Stimulated activated CD8-positive, alpha-beta memory T cell treated with anti-CD3 and anti-CD28 coated beads, Interleukin-15, amount 100 ng/mL, for 4 hours (primary cell): ENCODE results near the gene FBXL15.
A peak's percentile ranks its signal among the peaks of the same experiment; 100 is the strongest.

ENCODE experiments used
- DNase-seq, 2 donors: peaks; one replicate each; pipeline ENCODE4 v3.0.0-alpha.2; 2020; ENCODE audit warnings: low read depth in 2 of 2

Gene FBXL15

DNA sequence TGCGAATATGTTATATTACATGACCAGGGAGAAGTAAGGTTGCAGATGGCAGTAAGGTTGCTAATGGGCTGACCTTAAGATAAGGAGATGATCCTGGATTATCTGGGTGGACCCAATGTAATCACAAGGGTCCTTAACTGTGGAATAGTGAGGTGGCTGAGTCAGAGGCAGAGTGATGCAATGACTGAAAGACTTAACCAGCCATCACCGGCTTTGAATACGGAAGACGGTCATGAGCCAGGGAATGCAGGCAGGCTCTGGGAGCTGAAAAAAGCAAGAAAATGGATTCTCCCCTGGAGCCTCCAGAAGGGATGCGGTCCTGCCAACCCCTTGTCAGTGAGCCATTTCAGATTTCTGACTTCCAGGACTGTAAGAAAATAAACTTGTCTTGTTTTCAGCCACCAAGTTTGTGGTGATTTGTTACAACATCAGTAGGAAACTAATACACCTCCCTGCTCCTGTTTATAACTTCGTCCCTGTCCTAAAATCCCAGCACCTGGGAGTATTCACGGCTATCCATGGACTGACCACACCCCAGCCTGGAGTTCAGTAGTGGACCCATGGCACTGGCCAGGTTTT lies 35.3 kb downstream of the FBXL15 start:
- DNase-seq, result no peak

DNA sequence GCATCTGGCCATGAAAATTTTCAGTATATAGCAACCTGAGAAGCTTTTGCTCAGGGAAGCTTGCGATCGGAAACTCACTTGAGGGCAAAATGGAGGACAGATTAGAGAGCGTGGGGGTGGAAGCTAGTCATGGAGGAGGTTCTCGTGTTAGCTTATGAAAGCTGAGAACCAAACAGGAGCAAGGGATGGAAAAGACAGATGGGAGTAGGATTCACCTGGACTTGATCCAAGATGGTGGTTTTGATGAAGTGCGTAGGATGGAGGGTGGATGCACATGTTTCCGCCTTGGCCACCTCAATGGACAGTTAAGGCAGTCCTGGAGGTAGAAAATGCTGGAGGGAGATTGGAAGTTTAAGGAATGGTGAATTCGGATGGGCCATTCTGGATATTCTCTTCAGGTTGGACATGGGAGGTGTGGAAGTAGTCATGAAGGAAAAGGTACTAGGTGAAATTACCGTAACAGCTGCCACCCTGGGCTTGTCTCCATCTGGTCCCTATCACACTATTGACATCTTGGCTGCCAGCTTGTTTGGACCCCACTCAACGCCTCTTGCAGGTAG lies 37.0 kb downstream of the FBXL15 start:
- DNase-seq, result no peak

DNA sequence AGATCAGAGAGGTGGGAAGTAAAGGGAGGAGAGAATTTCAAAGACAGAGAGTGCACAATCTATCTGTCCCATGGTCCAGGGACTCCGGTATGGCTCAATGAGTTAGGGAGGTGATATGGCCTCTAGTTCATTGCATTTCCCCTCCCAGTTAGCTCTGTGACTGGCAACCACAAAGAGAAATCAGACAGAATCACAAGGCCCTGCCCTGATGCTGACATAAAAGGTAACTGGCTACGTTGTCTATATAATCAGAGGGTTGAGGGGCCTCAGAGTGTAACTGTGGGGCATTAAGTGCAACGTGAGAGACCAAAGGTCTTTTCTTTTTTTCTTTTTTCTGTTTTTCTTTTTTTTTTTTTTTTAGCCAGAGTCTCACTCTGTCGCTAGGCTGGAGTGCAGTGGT lies 38.0 kb downstream of the FBXL15 start:
- DNase-seq, result no peak

DNA sequence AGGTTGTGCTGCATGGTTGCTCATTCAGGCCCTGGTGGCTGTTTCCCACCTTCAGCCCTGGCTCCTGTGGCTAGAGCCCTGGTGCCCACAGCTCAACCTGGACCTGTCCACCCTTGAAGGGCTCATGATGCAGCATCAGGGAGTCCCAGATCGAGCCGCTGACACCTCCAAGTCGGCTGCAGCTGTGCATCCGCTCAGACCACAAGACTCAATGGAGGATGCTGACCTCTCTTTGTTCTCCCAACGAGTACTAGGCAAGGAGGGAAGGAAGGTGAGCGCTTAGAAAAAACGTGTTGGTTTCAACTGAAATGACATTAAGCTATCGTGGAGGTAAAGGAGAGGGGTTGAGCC lies 40.2 kb downstream of the FBXL15 start:
- DNase-seq, result no peak

DNA sequence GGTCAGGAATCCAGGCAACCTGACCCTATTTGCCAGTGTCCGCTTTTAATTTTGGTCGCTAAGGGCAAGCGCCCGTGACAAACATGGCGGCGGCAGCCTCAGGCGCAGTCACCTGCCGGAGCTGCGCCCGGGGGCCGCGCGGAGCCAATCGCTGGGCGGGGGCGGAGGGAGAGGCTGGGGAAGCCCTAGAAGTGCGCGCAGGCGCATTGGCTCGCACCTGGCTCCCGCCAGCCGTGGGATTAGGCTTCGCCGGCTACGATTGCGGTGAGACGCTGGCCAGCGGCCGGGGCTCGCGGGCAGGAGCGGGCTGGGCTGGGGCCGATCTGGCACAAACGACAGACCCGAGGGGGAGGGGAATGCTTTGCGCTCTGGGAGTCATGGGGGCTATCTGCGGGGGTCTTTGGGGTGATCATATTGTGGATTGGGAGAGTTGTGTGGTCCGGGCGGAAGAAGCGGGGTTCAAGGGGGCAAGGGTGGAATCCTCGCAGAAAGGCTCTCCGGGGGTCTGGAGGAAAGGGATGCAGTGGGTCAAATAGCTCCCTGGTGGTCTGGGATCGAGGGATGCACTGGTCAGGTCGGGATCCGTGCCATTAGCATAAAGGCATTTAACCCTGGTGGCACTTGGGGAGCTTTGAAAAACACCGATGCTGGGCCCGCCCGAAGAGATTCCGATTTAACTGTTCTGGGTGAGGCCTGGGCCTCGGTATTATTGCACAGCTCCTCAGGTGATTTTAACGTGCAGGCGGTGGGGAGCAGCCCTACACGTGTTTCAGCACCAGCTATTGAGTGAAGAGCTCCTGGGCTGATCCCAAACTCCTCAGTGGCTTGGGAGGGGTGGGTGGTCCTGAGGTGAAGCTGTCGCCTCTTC lies 40.8 kb downstream of the FBXL15 start:
- peak; percentile 85 to 87 for DNase-seq

DNA sequence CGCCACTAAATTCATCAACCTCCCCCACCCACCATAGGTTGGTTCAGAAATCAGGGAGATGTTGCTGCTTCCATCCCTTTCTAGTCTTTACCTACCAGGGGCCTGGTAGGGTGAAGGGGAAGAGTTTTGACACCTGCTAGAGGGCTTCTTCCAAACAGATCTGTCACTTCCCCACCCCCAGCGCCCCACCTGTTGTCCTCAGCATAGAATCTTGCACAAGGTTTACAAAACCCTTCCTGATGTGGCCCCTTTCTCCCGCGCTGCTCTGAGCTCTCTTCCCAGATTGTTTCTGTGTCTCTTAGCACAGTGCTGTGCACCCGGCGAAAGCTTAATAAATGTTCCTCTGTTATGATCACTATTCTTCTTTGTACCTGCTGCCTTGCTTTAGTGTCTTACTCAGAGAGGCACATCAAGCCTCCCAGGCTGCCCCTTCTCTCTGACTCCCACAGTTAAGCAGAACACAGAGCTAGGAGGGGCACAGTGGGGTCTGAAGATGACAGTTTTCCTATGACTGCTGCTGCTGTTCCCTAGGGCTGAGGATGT lies 41.9 kb downstream of the FBXL15 start:
- no peak for DNase-seq

DNA sequence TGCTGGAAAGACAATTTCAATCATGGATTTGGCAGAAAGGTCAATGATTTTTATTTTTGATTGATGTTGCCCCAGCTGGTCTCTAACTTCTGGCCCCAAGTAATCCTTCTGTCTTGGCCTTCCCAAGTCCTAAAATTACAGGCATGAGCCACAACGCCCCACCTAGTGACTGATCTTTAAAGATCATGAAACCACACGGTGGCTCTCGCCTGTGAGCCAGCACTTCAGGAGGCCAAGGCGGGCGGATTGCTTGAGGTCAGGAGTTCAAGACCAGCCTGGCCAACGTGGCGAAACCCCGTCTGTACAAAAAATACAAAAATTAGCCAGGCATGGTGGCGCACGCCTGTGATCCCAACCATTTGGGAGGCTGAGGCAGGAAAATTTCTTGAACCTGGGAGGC lies 43.3 kb downstream of the FBXL15 start:
- no peak for DNase-seq

DNA sequence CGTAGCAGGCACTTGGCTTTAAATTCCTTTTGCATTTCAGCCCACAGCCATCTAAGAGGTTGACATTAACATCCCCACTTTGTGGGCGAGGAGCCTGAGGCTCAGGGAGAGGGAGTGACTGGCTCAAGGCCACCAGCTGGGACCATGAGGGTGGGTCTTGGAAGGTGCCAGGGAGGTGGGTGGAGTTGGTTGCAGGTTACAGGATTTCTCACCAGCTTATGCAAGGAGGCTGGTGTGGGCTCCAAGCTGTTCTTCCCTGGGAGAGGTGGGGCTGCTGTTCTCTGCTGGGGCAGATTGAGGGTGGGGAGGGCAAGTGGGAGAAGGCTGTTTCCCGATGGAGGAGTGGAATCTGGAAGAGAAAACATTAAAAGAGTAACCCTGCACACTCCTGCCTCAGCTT lies 44.8 kb downstream of the FBXL15 start:
- DNase-seq, result no peak

DNA sequence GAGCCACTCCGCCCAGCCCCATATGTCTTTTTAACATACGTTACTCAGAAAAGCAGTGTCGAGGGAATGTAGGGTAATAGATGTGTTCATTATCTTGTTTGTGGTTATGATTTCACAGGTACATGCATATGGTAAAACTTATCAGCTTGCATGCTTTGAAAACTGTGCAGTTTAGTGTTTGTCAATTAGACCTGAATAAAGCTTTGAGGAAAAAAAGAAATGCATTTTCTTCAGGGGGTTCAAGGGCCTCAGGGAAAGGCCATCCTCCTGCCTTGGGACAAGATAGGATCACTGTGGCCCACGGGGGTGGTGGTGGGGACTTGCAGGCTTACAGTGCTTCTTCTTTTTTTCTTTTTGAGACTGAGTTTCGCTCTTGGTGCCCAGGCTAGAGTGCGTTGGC lies 46.7 kb downstream of the FBXL15 start:
- DNase-seq, result no peak

DNA sequence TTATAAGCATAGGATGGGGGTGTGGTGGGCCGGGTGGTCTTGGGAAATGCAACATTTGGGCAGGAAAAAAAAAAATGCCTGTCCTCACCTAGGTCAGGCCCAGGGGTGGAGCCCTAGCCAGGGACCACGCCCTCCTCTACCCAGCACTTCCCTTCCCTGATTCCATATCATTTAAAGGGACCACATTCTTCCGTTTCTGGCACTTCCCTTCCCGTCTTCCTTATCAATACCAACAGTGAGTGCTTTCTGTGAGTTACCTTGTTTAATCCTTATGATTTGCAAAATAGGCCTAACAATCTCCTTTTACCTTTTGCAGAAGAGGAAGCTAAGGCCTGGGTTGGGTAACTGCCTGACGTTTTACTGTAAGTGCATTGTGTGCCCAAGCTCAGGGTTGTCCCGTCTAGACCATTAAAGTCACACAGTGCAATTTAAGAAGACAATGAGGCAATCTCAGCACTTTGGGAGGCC lies 47.4 kb downstream of the FBXL15 start:
- DNase-seq, result no peak

DNA sequence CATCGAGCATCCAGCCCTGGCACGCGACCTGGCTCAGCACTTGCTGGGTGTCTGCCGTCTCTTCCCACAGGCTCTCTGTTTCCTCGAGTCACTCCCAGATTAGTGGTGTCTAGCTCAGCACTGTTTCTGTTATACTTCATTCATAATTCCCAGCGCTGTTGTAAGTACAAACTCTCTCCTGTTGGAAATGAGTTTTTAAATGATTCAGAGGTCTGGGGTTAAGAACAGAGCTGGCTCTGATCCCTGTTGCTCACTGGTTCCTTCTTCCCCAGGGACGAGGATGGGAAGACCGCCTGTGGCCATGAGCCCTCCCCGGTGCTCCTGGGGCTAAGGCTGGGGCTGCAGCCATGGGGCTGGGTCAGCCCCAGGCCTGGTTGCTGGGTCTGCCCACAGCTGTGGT lies 48.0 kb downstream of the FBXL15 start:
- DNase-seq, result no peak

DNA sequence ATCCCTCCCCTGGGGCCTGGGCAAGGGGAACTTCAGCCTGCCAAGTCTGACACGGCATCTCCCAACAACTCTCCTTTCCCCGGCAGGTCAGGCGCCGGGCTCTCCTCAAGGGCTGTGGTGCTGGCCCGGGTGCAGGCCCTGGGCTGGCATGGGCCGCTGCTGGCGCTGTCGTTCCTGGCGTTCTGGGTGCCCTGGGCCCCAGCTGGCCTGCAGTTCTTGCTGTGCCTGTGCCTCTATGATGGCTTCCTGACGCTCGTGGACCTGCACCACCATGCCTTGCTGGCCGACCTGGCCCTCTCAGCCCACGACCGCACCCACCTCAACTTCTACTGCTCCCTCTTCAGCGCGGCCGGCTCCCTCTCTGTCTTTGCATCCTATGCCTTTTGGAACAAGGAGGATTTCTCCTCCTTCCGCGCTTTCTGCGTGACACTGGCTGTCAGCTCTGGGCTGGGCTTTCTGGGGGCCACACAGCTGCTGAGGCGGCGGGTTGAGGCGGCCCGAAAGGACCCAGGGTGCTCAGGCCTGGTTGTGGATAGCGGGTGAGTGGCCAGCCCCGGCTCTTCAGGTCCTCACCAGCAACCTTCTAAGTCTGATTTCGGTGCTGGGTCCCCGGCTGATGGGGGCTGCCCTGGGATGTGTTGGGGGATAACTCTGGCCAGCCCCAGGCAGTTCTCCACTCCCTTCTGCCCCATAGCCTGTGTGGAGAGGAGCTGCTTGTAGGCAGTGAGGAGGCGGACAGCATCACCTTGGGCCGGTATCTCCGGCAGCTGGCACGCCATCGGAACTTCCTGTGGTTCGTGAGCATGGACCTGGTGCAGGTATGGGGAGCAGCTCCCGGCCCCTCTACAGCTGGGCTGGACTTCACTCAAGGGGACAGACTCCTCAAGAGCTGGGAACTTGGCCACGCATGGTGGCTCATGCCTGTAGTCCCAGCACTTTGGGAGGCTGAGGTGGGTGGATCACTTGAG lies 50.2 kb downstream of the FBXL15 start:
- DNase-seq, result no peak
